Renal cortical epithelial cell (primary cell): ENCODE results near the gene EML4. TPM values are rescaled to one million over a fixed set of nuclear protein-coding genes. Genes with fewer than 3 reads are reported as not detected.
"Not testable (repeated sequence)": the region's sequence is repeated elsewhere in the genome, so short reads cannot be mapped to it uniquely, and the experiment has no call there.

ENCODE experiments used
- DNase-seq: peaks from one replicate; pipeline ENCODE4 v3.0.0-alpha.2; 2011; ENCODE audit warnings: low read depth
- total RNA-seq: library from RNA; depleted of rRNA; stranded (reverse); fragments of >200 nt; gene quantifications from 2 replicates; pipeline ENCODE4 v1.2.3, GENCODE V29; 2014

Gene EML4
- 36.5 and 45.6 TPM in 2 replicates for total RNA-seq

DNA sequence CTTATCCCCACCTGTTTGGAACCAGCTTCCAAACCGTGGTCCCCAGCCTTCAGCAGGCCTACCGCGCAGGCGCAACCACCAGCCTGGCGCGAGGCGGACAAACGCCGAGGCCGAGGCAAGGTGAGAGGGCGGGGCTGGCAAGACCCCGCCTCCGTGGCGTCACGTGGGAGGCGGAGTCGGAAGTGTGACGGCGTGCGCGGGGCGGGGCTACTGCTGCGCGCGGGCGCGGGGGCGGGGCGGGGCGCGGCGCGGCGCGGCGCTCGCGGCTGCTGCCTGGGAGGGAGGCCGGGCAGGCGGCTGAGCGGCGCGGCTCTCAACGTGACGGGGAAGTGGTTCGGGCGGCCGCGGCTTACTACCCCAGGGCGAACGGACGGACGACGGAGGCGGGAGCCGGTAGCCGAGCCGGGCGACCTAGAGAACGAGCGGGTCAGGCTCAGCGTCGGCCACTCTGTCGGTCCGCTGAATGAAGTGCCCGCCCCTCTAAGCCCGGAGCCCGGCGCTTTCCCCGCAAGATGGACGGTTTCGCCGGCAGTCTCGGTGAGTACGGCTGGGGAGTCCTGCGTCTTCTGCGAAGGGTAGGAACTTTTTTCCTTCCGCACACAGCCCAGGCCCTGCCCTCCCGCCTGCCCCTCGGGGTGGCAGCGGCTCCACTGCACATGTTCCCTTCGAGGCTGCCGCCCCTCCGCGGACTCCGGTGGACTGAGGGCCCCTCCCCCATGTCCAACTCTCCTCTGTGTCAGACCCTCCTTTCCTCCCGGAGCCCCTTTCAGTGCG lies at the start of gene EML4:
EML4 (plus strand) TSS at position 254 of the 774 bp plus-strand sequence; CDS start at position 513, 259 bp downstream.
- peak; percentile 68 for DNase-seq

GRCh38 chr2:42123426-42123825 lies 45.7 kb upstream of the EML4 start:
- DNase-seq, result no peak

DNA sequence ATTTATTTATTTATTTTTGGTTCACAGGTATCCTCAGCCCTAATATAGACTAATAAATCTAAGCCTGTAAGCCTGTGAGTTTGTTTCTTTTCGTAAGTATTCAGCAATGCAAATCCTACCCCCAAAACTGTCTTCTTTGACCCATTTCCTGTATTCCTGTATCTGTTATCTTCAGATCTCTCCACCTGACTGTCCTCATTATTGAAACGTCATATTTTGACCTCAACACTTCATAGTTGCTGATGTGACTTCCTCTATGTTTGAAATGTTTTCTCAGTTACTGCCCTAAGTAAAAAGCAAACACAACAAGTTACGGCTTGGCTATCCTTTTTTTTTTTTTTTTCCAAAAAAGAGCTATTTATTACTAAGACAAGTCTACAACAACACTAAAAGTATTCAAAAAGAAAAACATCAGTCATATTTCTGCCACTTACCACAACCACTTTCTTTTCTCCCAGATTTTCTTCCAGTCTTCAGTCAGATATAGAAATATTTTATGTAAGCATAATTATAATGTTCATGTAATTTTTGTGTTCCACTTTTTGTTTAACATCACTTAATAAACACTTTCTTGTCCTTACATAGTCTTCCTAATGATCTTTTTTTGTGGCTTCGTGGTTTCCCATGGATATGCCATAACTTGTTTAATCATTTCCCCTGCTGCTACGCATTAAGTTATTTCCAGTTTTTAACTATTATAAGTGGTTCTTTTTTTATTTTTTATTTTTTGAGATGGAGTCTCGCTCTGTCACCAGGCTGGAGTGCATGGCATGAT lies 45.0 kb upstream of the EML4 start:
- DNase-seq, result no peak

DNA sequence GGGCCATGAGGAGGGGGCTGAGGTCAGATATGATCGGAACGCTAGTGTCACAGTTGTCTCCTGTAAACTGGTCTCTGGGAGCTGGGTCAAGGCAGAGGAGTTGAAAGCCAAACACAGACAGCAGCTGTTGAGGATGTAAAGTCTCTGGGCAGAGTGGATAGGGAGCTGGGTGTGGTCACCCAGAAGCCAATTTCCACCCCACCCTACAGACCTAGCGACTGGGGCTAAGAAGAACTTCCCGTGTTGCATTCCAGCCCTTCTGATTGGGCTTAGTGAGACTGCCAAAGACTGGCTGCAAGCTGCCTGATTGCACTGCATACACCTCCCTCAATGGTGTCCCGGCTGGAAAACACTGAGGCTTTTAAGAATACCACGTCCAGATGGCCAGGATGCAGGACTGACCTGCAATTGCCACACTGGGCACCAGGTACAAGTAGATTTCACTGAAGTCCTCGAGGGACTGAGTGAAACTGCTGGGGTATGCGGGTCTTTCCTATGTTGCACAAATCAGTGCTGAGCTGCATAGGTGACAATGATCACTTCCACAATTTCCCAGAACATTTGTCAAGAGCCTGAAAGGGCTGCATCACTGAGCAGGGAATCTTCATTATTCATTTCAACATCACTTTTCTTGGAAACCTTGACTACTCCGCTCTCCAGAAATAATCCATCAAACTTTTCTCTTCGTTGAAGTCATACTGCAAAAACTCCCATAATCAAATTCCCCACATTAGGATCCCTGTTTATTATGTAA lies 43.1 kb upstream of the EML4 start:
- DNase-seq, result no peak

GRCh38 chr2:42126873-42127272 lies 42.3 kb upstream of the EML4 start:
- DNase-seq, result not testable (repeated sequence)

- no peak for DNase-seq
These were observed 41.4 kb upstream of the EML4 start for GRCh38 chr2:42127425-42128424.

- DNase-seq, result peak; percentile 72
These were observed 40.2 kb upstream of the EML4 start for GRCh38 chr2:42128721-42129486.

- DNase-seq, result no peak
These were observed 39.7 kb upstream of the EML4 start for GRCh38 chr2:42129487-42129852.

- DNase-seq, result no peak
These were observed 39.2 kb upstream of the EML4 start for GRCh38 chr2:42129947-42130346.

DNA sequence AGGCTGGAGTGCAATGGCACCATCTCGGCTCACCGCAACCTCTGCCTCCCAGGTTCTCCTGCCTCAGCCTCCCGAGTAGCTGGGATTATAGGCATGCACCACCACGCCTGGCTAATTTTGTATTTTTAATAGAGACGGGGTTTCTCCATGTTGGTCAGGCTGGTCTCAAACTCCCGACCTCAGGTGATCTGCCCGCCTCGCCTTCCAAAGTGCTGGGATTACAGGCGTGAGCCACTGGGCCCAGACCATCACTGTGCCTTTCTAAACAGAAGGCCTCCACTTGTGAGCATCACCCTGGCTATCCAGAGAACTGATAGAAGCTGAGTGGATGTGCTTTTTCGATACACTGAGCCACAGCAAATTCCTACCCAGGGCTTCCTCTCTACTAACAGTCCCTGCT lies 38.3 kb upstream of the EML4 start:
- DNase-seq, result not testable (repeated sequence)

DNA sequence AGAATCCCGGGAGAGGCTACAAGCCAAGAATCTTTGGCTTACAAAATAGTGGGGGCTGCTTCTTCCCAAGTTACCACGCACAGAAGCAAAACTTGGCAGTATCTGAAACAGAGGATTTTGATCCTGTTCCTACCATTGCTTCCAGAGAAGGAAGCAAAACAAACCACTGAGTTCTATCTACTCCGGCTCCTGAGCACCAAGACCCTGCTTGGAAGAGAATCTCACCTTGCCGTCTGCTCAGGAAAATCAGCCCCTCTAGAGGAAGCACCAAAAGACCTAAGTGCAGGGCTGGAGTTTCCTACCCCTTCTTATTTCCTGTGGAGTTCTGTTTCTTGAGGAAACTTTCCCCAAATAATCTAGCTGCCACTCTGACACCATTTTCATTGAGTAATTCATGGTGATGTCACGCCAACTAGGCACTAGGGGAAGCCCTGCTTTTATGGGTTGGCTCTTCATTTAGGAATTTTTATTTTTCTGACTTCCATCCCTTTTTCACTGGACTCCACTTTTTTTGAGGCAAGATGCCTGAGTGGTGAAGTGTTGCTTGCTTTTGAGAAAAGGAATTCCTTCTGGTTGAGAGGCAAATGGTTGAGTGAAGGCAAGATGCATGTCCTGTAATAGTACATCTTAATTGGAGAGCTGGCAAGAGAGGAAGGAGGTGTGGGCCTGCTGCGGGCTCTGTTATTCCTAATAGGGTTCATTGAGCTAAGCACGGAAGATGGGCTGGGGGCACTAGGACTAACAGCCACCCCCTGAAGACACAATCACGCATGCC lies 36.8 kb upstream of the EML4 start:
- peak; percentile 85 for DNase-seq

GRCh38 chr2:42132966-42133641 lies 36.0 kb upstream of the EML4 start:
- DNase-seq, result peak; percentile 93

GRCh38 chr2:42133771-42134195 lies 35.4 kb upstream of the EML4 start:
- no peak for DNase-seq

DNA sequence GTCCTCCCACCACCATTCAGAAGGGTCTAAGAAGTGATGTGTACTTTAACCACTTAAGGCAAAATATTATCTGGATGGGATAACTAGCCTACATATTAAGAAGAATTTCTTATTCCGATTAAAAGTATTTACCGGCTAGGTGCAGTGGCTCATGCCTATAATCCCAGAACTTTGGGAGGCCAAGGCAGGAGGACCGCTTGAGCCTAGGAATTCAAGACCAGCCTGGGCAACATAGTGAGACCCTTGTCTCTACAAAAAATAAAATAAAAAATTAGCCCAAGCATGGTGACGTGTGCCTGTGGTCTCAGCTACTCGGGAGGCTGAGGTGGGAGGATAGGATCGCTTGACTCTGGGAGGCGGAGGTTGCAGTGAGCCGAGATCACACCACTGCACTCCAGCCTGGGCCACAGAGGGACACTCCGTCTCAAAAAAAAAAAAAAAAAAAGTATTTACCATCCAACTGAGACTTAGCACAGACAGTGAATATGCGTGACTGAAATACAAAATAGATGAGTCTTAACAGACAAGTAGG lies 34.7 kb upstream of the EML4 start:
- not testable (repeated sequence) for DNase-seq

DNA sequence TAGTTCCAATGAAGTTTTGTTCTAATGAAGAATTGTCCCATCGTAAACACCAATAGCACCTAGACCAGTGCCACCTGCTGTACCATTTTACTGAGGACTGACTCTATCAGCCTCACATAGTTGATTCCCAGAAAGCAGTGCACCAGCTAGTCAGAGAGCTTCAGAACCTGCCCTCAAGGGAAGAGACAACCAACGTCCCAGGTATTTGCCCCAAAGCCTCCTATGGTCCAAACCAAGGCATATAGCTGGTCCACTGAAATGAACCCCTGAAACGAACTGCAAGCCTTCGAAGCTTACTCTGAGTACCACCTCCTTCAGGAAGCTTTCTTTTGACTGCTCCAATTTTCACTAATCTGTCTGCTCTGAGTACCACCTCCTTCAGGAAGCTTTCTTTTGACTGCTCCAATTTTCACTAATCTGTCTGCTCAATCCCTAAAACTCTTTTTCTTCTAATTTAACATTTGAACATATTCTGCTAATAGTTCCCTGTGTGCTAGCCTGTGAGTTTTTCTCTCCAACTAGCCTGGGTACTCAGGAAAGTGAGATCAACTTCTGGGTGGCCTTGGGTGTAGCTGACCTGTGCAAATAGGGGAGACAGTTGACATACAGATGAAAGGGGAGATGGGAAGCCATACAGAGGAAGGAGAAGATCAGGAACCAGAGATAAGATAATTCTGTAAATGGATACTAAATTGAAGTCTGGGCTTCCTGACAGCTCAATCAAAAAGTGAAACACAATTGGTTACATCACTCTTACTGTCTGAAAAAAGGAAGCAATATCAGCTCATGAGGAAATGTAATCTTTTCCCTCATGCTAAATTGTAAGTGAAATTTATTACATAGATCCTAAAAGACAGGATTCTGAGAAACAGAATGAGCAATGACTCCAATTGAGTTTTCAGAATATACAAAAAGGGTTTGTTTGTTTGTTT lies 33.5 kb upstream of the EML4 start:
- DNase-seq, result no peak

DNA sequence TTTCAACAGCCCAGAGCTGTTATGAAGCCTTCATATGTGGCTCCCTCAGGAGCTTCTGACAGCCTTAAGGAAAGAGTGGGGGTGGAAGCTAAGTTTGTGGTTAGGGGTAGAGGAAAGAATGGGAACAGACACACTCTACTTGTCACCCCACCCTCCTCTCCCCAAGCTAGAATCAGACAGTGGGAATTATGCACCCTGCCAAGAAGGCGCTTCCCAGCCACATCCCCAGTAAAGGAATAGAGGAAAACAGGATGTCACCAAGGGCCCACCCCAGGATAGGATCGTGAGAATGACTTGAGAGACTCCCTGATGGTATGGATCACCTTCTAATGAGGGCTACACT lies 32.4 kb upstream of the EML4 start:
- DNase-seq, result peak; percentile 79

- no peak for DNase-seq
These were observed 31.9 kb upstream of the EML4 start for GRCh38 chr2:42137125-42137841.
